ENCODE data around the gene TMEM117. TPM values are rescaled to one million over a fixed set of nuclear protein-coding genes. Genes with fewer than 3 reads are reported as not detected.

TMEM117 gene
- total and polyA plus RNA-seq, 2 donors (not counting 3 experiments of a cell fraction or from before 2014, with no cell fraction given) = 1.2 to 3.8 TPM

GRCh38 chr12:44031472-44032185 is 195.7 kb downstream of the TMEM117 start:
- Histone ChIP-seq H3K79me2 (ENCODE audit: control insufficient read depth, insufficient read depth, low read length) (no peaks in the 10 kb centered on the region), H3K9me1 (replicated peaks; ENCODE audit: control insufficient read depth, extremely low read depth, insufficient read depth, low read length) (no peaks in the 10 kb centered on the region), H2AFZ (ENCODE audit: low read depth, low read length) (no peak overlapping the region), H3K4me3 (replicated peaks in 1 of 3; ENCODE audit: insufficient read depth in 1 of 3, low read depth in 1 of 3, low read length in 3 of 3) (no peak overlapping the region), H3K9ac (replicated peaks; ENCODE audit: extremely low read depth, insufficient read depth, low read length) (no peak overlapping the region), H3K4me1 (ENCODE audit: control insufficient read depth, extremely low read depth, insufficient read depth, low read length) (no peaks in the 10 kb centered on the region), H4K20me1 (replicated peaks; ENCODE audit: control insufficient read depth, extremely low read depth, insufficient read depth, low read length) (no peaks in the 10 kb centered on the region), H3K27ac (ENCODE audit: insufficient read depth, low read depth, low read length) (no peak overlapping the region), H3K4me2 (ENCODE audit: insufficient read depth, low read length) (no peak overlapping the region), H3K9me3 (replicated peaks; ENCODE audit: control insufficient read depth, insufficient read depth, low read length) (no peaks in the 10 kb centered on the region), H3K27me3 (ENCODE audit: control insufficient read depth in 2 of 2, insufficient read depth in 2 of 2, low read length in 2 of 2) (no peaks in the 10 kb centered on the region), H3K36me3 (ENCODE audit: control insufficient read depth in 2 of 2, extremely low read depth in 1 of 2, insufficient read depth in 2 of 2, low read length in 2 of 2) (no peaks in the 10 kb centered on the region)
- DNase-seq (ENCODE audit: low read depth, low spot score) = no peak
- CTCF ChIA-PET = interaction anchor here (3.7 kb wide), 1 partner anchor 16 kb away, joined by 12 read pairs; no protein-coding TSS in a partner anchor
- TF ChIP-seq, protein P1, sequence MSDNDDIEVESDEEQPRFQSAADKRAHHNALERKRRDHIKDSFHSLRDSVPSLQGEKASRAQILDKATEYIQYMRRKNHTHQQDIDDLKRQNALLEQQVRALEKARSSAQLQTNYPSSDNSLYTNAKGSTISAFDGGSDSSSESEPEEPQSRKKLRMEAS (IDR thresholded peaks at IDR 0.05; ENCODE audit: insufficient read depth, insufficient read length) = no peak
- POLR2A ChIA-PET = no interaction called here
- no peak for FAIRE-seq
- dilution Hi-C loops (cut with MboI; ENCODE audit: extremely low pct_ligation_motif_present, low sequenced_read_pairs) (no loop called here), intact Hi-C loops (cut with micrococcal nuclease) (no loop called here)
- BruUV-seq (replicated peaks) = no TSS peak

DNA sequence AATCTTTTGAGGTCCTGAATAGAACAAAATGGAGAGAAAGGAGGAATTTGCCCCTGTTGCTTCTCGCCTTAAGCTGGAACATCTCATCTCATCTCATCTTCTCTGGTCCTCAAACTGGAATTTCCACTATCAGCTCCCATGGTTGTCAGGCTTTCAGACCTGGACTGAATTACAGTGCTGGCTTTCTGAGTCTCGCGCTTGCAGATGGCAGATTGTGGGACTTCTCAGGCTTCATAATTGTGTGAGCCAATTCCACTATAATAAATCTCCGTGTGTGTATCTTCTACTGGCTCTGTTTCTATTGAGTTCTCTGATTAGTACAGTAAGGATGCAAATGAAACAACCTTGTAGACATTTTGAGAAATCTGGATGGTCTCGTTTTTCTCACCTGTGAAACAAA is 199.0 kb downstream of the TMEM117 start:
- Histone ChIP-seq H3K9ac (replicated peaks; ENCODE audit: extremely low read depth, insufficient read depth, low read length) (no peak overlapping the region), H3K79me2 (ENCODE audit: control insufficient read depth, insufficient read depth, low read length) (no peaks in the 10 kb centered on the region), H2AFZ (ENCODE audit: low read depth, low read length) (no peak overlapping the region), H3K9me1 (replicated peaks; ENCODE audit: control insufficient read depth, extremely low read depth, insufficient read depth, low read length) (no peaks in the 10 kb centered on the region), H3K36me3 (ENCODE audit: control insufficient read depth in 2 of 2, extremely low read depth in 1 of 2, insufficient read depth in 2 of 2, low read length in 2 of 2) (no peaks in the 10 kb centered on the region), H3K4me2 (ENCODE audit: insufficient read depth, low read length) (no peak overlapping the region), H3K9me3 (replicated peaks; ENCODE audit: control insufficient read depth, insufficient read depth, low read length) (no peaks in the 10 kb centered on the region), H3K4me3 (replicated peaks in 1 of 3; ENCODE audit: insufficient read depth in 1 of 3, low read depth in 1 of 3, low read length in 3 of 3) (no peak overlapping the region), H4K20me1 (replicated peaks; ENCODE audit: control insufficient read depth, extremely low read depth, insufficient read depth, low read length) (no peaks in the 10 kb centered on the region), H3K27me3 (ENCODE audit: control insufficient read depth in 2 of 2, insufficient read depth in 2 of 2, low read length in 2 of 2) (no peaks in the 10 kb centered on the region), H3K27ac (ENCODE audit: insufficient read depth, low read depth, low read length) (no peak overlapping the region), H3K4me1 (ENCODE audit: control insufficient read depth, extremely low read depth, insufficient read depth, low read length) (no peaks in the 10 kb centered on the region)
- TF ChIP-seq JUN (IDR thresholded peaks at IDR 0.05; ENCODE audit: borderline replicate concordance, insufficient read depth, insufficient read length, low read depth) = no peak
- TF ChIP-seq POLR2AphosphoS5 (IDR thresholded peaks at IDR 0.05; ENCODE audit: insufficient read depth, low read depth, low read length) = no peak
- TF ChIP-seq, protein P1 (IDR thresholded peaks at IDR 0.05; ENCODE audit: insufficient read depth, insufficient read length) = no peak
- no peak for TF ChIP-seq CTCF (IDR thresholded peaks at IDR 0.05; ENCODE audit: extremely low read depth in 1 of 2, insufficient read depth in 1 of 2, low read depth in 1 of 2, low read length in 2 of 2)
- no peak for TF ChIP-seq POLR2A (IDR thresholded peaks at IDR 0.05; ENCODE audit: low read depth, low read length)
- no peak for TF ChIP-seq GATA2 (IDR thresholded peaks at IDR 0.05; ENCODE audit: insufficient read depth, insufficient read length, low read depth, low read length)
- no peak for TF ChIP-seq MYC (IDR thresholded peaks at IDR 0.05; ENCODE audit: low read depth, low read length)
- TF ChIP-seq EZH2 (IDR thresholded peaks at IDR 0.05; ENCODE audit: borderline replicate concordance, low read depth, low read length, severe bottlenecking) = no peak
- no peak for TF ChIP-seq FOS (IDR thresholded peaks at IDR 0.05; ENCODE audit: borderline replicate concordance, insufficient read depth, low read length)
- FAIRE-seq (no peak), DNase-seq (ENCODE audit: low read depth, low spot score) (no peak)
- dilution Hi-C loops (cut with MboI; ENCODE audit: extremely low pct_ligation_motif_present, low sequenced_read_pairs) = no loop called here
- no TSS peak for BruUV-seq (replicated peaks)
- POLR2A ChIA-PET = no interaction called here
- CTCF ChIA-PET = interaction anchor here (2.1 kb wide), 1 partner anchor 20 kb away, joined by 7 read pairs; no protein-coding TSS in a partner anchor
- intact Hi-C loops (cut with micrococcal nuclease) = no loop called here

All from endothelial cell of umbilical vein (primary cell).